ENCODE measurements around the gene TTC22.

Gene TTC22

GRCh38 chr1:54834007-54834541 is 33.0 kb upstream of the TTC22 start:
- DNase-seq (ENCODE audit: low spot score), result no peak

GRCh38 chr1:54833121-54833520 is 32.0 kb upstream of the TTC22 start:
- DNase-seq (ENCODE audit: low spot score), result no peak

- DNase-seq (ENCODE audit: low spot score), result no peak
Observed at GRCh38 chr1:54826226-54826816, 25.2 kb upstream of the TTC22 start.

GRCh38 chr1:54825696-54826095 is 24.6 kb upstream of the TTC22 start:
- DNase-seq (ENCODE audit: low spot score), result no peak

- no peak for DNase-seq (ENCODE audit: low spot score)
Observed at GRCh38 chr1:54823670-54824069, 22.5 kb upstream of the TTC22 start.

GRCh38 chr1:54819733-54820132 is 18.6 kb upstream of the TTC22 start:
- no peak for DNase-seq (ENCODE audit: low spot score)

GRCh38 chr1:54819195-54819536 is 18.0 kb upstream of the TTC22 start:
- DNase-seq (ENCODE audit: low spot score), result no peak

GRCh38 chr1:54818461-54819194 is 17.5 kb upstream of the TTC22 start:
- DNase-seq (ENCODE audit: low spot score), result no peak

- no peak for DNase-seq (ENCODE audit: low spot score)
Observed at GRCh38 chr1:54816951-54817350, 15.8 kb upstream of the TTC22 start.

- no peak for DNase-seq (ENCODE audit: low spot score)
Observed at GRCh38 chr1:54816130-54816529, 15.0 kb upstream of the TTC22 start.

GRCh38 chr1:54815086-54815876 is 14.2 kb upstream of the TTC22 start:
- DNase-seq (ENCODE audit: low spot score), result no peak

GRCh38 chr1:54814571-54814970 is 13.4 kb upstream of the TTC22 start:
- no peak for DNase-seq (ENCODE audit: low spot score)

- no peak for DNase-seq (ENCODE audit: low spot score)
Observed at GRCh38 chr1:54814126-54814498, 13.0 kb upstream of the TTC22 start.

- no peak for DNase-seq (ENCODE audit: low spot score)
Observed at GRCh38 chr1:54813485-54814125, 12.5 kb upstream of the TTC22 start.

- DNase-seq (ENCODE audit: low spot score), result no peak
Observed at GRCh38 chr1:54812801-54813484, 11.8 kb upstream of the TTC22 start.

- no peak for DNase-seq (ENCODE audit: low spot score)
Observed at GRCh38 chr1:54811739-54812655, 10.9 kb upstream of the TTC22 start.

GRCh38 chr1:54811066-54811465 is 9.9 kb upstream of the TTC22 start:
- DNase-seq (ENCODE audit: low spot score), result no peak

- peak; percentile 68 for DNase-seq (ENCODE audit: low spot score)
Observed at GRCh38 chr1:54810153-54810942, 9.2 kb upstream of the TTC22 start.

- no peak for DNase-seq (ENCODE audit: low spot score)
Observed at GRCh38 chr1:54809496-54810074, 8.5 kb upstream of the TTC22 start.

Data from germinal center (tissue), 1 donor.